Measurements from ENCODE around the gene AGMO.

The AGMO gene

GRCh38 chr7:15463801-15464666, 97.8 kb downstream of the AGMO start:
- H3K27me3 ChIP-seq (ENCODE audit: control insufficient read depth in 3 of 3, insufficient read depth in 3 of 3, low read depth in 1 of 3, low read length in 3 of 3) = no peaks in the 10 kb centered on the region
- no CpG with 5 or more reads among the region's 6 CpGs for WGBS, 2 donors (ENCODE audit: extremely low coverage in 2 of 2, insufficient read length in 2 of 2, insufficient replicate concordance in 1 of 2)

GRCh38 chr7:15462721-15463389, 99.0 kb downstream of the AGMO start:
- Histone ChIP-seq H3K27ac (replicated peaks; ENCODE audit: low read length) (no peak overlapping the region), H4K8ac (ENCODE audit: low read depth, low read length) (no peak overlapping the region), H3K4me3 (ENCODE audit: low read length in 2 of 2) (no peak overlapping the region), H2AFZ (ENCODE audit: low read length) (no peak overlapping the region), H3K14ac (ENCODE audit: low read length) (no peak overlapping the region), H3K4me1 (ENCODE audit: control insufficient read depth in 2 of 2, insufficient read depth in 1 of 2, low read depth in 1 of 2, low read length in 2 of 2) (peaks cover 0 to 2% of the 10 kb centered on the region in 2 donors), H4K91ac (ENCODE audit: low read depth, low read length, poor library complexity) (no peak overlapping the region), H3K9ac (ENCODE audit: low read depth, low read length, poor library complexity) (no peak overlapping the region), H2AK5ac (ENCODE audit: low read depth, low read length) (no peak overlapping the region), H3K36me3 (replicated peaks in 1 of 2; ENCODE audit: control insufficient read depth in 2 of 2, insufficient read depth in 2 of 2, low read length in 2 of 2) (no peaks in the 10 kb centered on the region), H2BK12ac (ENCODE audit: low read length) (no peak overlapping the region), H3K4ac (ENCODE audit: low read length) (no peak overlapping the region), H2BK15ac (ENCODE audit: low read length) (no peak overlapping the region), H2BK120ac (ENCODE audit: low read depth, low read length) (no peak overlapping the region), H3K23ac (ENCODE audit: low read depth, low read length, poor library complexity) (no peak overlapping the region), H3K79me1 (ENCODE audit: low read depth, low read length) (no peaks in the 10 kb centered on the region), H2BK5ac (ENCODE audit: low read length) (no peak overlapping the region), H3K9me3 (replicated peaks in 1 of 2; ENCODE audit: control insufficient read depth in 2 of 2, insufficient read depth in 1 of 2, low read depth in 1 of 2, low read length in 2 of 2) (no peaks in the 10 kb centered on the region), H3K4me2 (ENCODE audit: insufficient read depth, low read length, poor library complexity, severe bottlenecking) (no peak overlapping the region), H3K27me3 (ENCODE audit: control insufficient read depth in 3 of 3, insufficient read depth in 3 of 3, low read depth in 1 of 3, low read length in 3 of 3) (no peaks in the 10 kb centered on the region), H3K18ac (ENCODE audit: low read length) (no peak overlapping the region)
- DNase-seq (ENCODE audit: low spot score) = no peak
- no CpG with 5 or more reads among the region's 2 CpGs for WGBS, 2 donors (ENCODE audit: extremely low coverage in 2 of 2, insufficient read length in 2 of 2, insufficient replicate concordance in 1 of 2)

More at GRCh38 chr7:15463801-15464666, 97.8 kb downstream of the AGMO start:
- DNase-seq (ENCODE audit: low spot score) = no peak
- Histone ChIP-seq H3K4me1 (ENCODE audit: control insufficient read depth in 2 of 2, insufficient read depth in 1 of 2, low read depth in 1 of 2, low read length in 2 of 2) (peaks cover 0 to 2% of the 10 kb centered on the region in 2 donors), H3K18ac (ENCODE audit: low read length) (no peak overlapping the region), H3K4me3 (ENCODE audit: low read length in 2 of 2) (no peak overlapping the region), H3K14ac (ENCODE audit: low read length) (no peak overlapping the region), H3K36me3 (replicated peaks in 1 of 2; ENCODE audit: control insufficient read depth in 2 of 2, insufficient read depth in 2 of 2, low read length in 2 of 2) (no peaks in the 10 kb centered on the region), H3K27ac (replicated peaks; ENCODE audit: low read length) (no peak overlapping the region), H4K8ac (ENCODE audit: low read depth, low read length) (no peak overlapping the region), H2BK15ac (ENCODE audit: low read length) (no peak overlapping the region), H3K79me1 (ENCODE audit: low read depth, low read length) (no peaks in the 10 kb centered on the region), H3K4ac (ENCODE audit: low read length) (no peak overlapping the region), H3K4me2 (ENCODE audit: insufficient read depth, low read length, poor library complexity, severe bottlenecking) (no peak overlapping the region), H3K23ac (ENCODE audit: low read depth, low read length, poor library complexity) (no peak overlapping the region), H3K9me3 (replicated peaks in 1 of 2; ENCODE audit: control insufficient read depth in 2 of 2, insufficient read depth in 1 of 2, low read depth in 1 of 2, low read length in 2 of 2) (no peaks in the 10 kb centered on the region), H2BK120ac (ENCODE audit: low read depth, low read length) (no peak overlapping the region), H3K9ac (ENCODE audit: low read depth, low read length, poor library complexity) (no peak overlapping the region), H2BK5ac (ENCODE audit: low read length) (no peak overlapping the region), H4K91ac (ENCODE audit: low read depth, low read length, poor library complexity) (no peak overlapping the region), H2AK5ac (ENCODE audit: low read depth, low read length) (no peak overlapping the region), H2BK12ac (ENCODE audit: low read length) (no peak overlapping the region), H2AFZ (ENCODE audit: low read length) (no peak overlapping the region)

- WGBS, 2 donors (ENCODE audit: extremely low coverage in 2 of 2, insufficient read length in 2 of 2, insufficient replicate concordance in 1 of 2) = no CpG with 5 or more reads among the region's 3 CpGs
- Histone ChIP-seq H3K27ac (replicated peaks; ENCODE audit: low read length) (no peak overlapping the region), H3K23ac (ENCODE audit: low read depth, low read length, poor library complexity) (no peak overlapping the region)
These were observed 100.2 kb downstream of the AGMO start for GRCh38 chr7:15461576-15461975.

GRCh38 chr7:15459018-15459615, 102.7 kb downstream of the AGMO start:
- Histone ChIP-seq H2AK5ac (ENCODE audit: low read depth, low read length) (no peak overlapping the region), H3K9ac (ENCODE audit: low read depth, low read length, poor library complexity) (no peak overlapping the region), H4K8ac (ENCODE audit: low read depth, low read length) (no peak overlapping the region), H3K18ac (ENCODE audit: low read length) (no peak overlapping the region), H3K14ac (ENCODE audit: low read length) (no peak overlapping the region), H2BK15ac (ENCODE audit: low read length) (no peak overlapping the region), H3K23ac (ENCODE audit: low read depth, low read length, poor library complexity) (no peak overlapping the region), H3K4me2 (ENCODE audit: insufficient read depth, low read length, poor library complexity, severe bottlenecking) (no peak overlapping the region), H2BK5ac (ENCODE audit: low read length) (no peak overlapping the region), H3K79me1 (ENCODE audit: low read depth, low read length) (no peaks in the 10 kb centered on the region), H2BK12ac (ENCODE audit: low read length) (no peak overlapping the region), H3K4me3 (ENCODE audit: low read length in 2 of 2) (no peak overlapping the region), H3K27ac (replicated peaks; ENCODE audit: low read length) (no peak overlapping the region), H3K4me1 (ENCODE audit: control insufficient read depth in 2 of 2, insufficient read depth in 1 of 2, low read depth in 1 of 2, low read length in 2 of 2) (peaks cover 0 to 2% of the 10 kb centered on the region in 2 donors), H3K9me3 (replicated peaks in 1 of 2; ENCODE audit: control insufficient read depth in 2 of 2, insufficient read depth in 1 of 2, low read depth in 1 of 2, low read length in 2 of 2) (no peaks in the 10 kb centered on the region), H3K27me3 (ENCODE audit: control insufficient read depth in 3 of 3, insufficient read depth in 3 of 3, low read depth in 1 of 3, low read length in 3 of 3) (no peaks in the 10 kb centered on the region), H3K36me3 (replicated peaks in 1 of 2; ENCODE audit: control insufficient read depth in 2 of 2, insufficient read depth in 2 of 2, low read length in 2 of 2) (no peaks in the 10 kb centered on the region), H3K4ac (ENCODE audit: low read length) (no peak overlapping the region), H4K91ac (ENCODE audit: low read depth, low read length, poor library complexity) (no peak overlapping the region), H2BK120ac (ENCODE audit: low read depth, low read length) (no peak overlapping the region), H2AFZ (ENCODE audit: low read length) (no peak overlapping the region)
- no CpG with 5 or more reads among the region's 6 CpGs for WGBS, 2 donors (ENCODE audit: extremely low coverage in 2 of 2, insufficient read length in 2 of 2, insufficient replicate concordance in 1 of 2)
- no peak for DNase-seq (ENCODE audit: low spot score)

More at GRCh38 chr7:15461576-15461975, 100.2 kb downstream of the AGMO start:
- Histone ChIP-seq H3K4me1 (ENCODE audit: control insufficient read depth in 2 of 2, insufficient read depth in 1 of 2, low read depth in 1 of 2, low read length in 2 of 2) (peaks cover 0 to 2% of the 10 kb centered on the region in 2 donors), H3K4ac (ENCODE audit: low read length) (no peak overlapping the region), H4K91ac (ENCODE audit: low read depth, low read length, poor library complexity) (no peak overlapping the region), H3K36me3 (replicated peaks in 1 of 2; ENCODE audit: control insufficient read depth in 2 of 2, insufficient read depth in 2 of 2, low read length in 2 of 2) (no peaks in the 10 kb centered on the region), H3K79me1 (ENCODE audit: low read depth, low read length) (no peaks in the 10 kb centered on the region), H3K14ac (ENCODE audit: low read length) (no peak overlapping the region), H3K9ac (ENCODE audit: low read depth, low read length, poor library complexity) (no peak overlapping the region), H3K27me3 (ENCODE audit: control insufficient read depth in 3 of 3, insufficient read depth in 3 of 3, low read depth in 1 of 3, low read length in 3 of 3) (no peaks in the 10 kb centered on the region), H2AFZ (ENCODE audit: low read length) (peak overlapping the region; percentile 66), H4K8ac (ENCODE audit: low read depth, low read length) (no peak overlapping the region), H3K18ac (ENCODE audit: low read length) (no peak overlapping the region), H3K9me3 (replicated peaks in 1 of 2; ENCODE audit: control insufficient read depth in 2 of 2, insufficient read depth in 1 of 2, low read depth in 1 of 2, low read length in 2 of 2) (no peaks in the 10 kb centered on the region), H3K4me3 (ENCODE audit: low read length in 2 of 2) (no peak overlapping the region), H2AK5ac (ENCODE audit: low read depth, low read length) (no peak overlapping the region), H2BK12ac (ENCODE audit: low read length) (no peak overlapping the region), H2BK5ac (ENCODE audit: low read length) (no peak overlapping the region), H2BK120ac (ENCODE audit: low read depth, low read length) (no peak overlapping the region), H3K4me2 (ENCODE audit: insufficient read depth, low read length, poor library complexity, severe bottlenecking) (no peak overlapping the region), H2BK15ac (ENCODE audit: low read length) (no peak overlapping the region)
- DNase-seq (ENCODE audit: low spot score) = no peak
